Measurements from ENCODE around the gene GPC1. TPM values are rescaled to one million over a fixed set of nuclear protein-coding genes. Genes with fewer than 3 reads are reported as not detected.
A peak's percentile ranks its signal among the peaks of the same experiment; 100 is the strongest.

Gene GPC1
- total RNA-seq, 1 donor from 2014 or later: 187 TPM

GRCh38 chr2:240431661-240432424, 3.6 kb upstream of the GPC1 start:
- peaks cover 20% of the 10 kb centered on the region for H3K4me1 ChIP-seq
- H3K9me3 ChIP-seq (replicated peaks): no peaks in the 10 kb centered on the region
- TF ChIP-seq CTCF (IDR thresholded peaks at IDR 0.05; ENCODE audit: borderline replicate concordance): no peak
- H3K4me3 ChIP-seq: no peak overlapping the region
- peaks cover 42% of the 10 kb centered on the region for H3K27me3 ChIP-seq (ENCODE audit: low read depth)
- H3K27ac ChIP-seq (replicated peaks): no peak overlapping the region
- intact Hi-C loops (cut with micrococcal nuclease): no loop called here
- peak; percentile 2 for DNase-seq
- H3K36me3 ChIP-seq: no peaks in the 10 kb centered on the region

DNA sequence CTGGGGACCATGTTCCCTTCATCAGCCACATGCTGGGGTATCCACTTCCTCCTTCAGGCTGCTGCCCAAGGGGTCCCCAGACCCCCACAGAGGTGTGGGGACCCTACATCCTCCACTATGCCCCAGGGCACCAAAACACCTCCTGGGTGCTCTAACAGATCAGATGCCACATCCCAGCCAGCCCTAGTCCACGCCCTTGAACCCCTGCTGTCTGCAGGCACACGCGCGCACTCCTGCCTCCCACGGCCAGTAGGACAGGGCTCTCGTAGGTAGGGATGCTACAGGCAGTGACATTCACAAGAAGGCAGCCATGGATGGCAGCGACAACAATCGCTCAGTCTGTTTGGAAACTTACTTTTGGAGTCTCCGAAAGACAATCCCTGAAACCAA, 3.0 kb upstream of the GPC1 start:
- DNase-seq: peak; percentile 6

GRCh38 chr2:240432820-240433801, 2.4 kb upstream of the GPC1 start:
- intact Hi-C loops (cut with micrococcal nuclease): no loop called here
- peak; percentile 11 for DNase-seq
- TF ChIP-seq CTCF (IDR thresholded peaks at IDR 0.05; ENCODE audit: borderline replicate concordance): no peak
- no peaks in the 10 kb centered on the region for H3K9me3 ChIP-seq (replicated peaks)
- H3K4me3 ChIP-seq: no peak overlapping the region
- H3K27ac ChIP-seq (replicated peaks): no peak overlapping the region
- no peaks in the 10 kb centered on the region for H3K36me3 ChIP-seq
- H3K27me3 ChIP-seq (ENCODE audit: low read depth): peaks cover 55% of the 10 kb centered on the region
- peaks cover 33% of the 10 kb centered on the region for H3K4me1 ChIP-seq

More for the DNA sequence above, 3.0 kb upstream of the GPC1 start:
- TF ChIP-seq CTCF (IDR thresholded peaks at IDR 0.05; ENCODE audit: borderline replicate concordance): no peak
- Histone ChIP-seq H3K27ac (replicated peaks) (no peak overlapping the region), H3K36me3 (no peaks in the 10 kb centered on the region), H3K4me1 (peaks cover 26% of the 10 kb centered on the region), H3K27me3 (ENCODE audit: low read depth) (peaks cover 48% of the 10 kb centered on the region), H3K9me3 (replicated peaks) (no peaks in the 10 kb centered on the region), H3K4me3 (no peak overlapping the region)
- intact Hi-C loops (cut with micrococcal nuclease): no loop called here

DNA sequence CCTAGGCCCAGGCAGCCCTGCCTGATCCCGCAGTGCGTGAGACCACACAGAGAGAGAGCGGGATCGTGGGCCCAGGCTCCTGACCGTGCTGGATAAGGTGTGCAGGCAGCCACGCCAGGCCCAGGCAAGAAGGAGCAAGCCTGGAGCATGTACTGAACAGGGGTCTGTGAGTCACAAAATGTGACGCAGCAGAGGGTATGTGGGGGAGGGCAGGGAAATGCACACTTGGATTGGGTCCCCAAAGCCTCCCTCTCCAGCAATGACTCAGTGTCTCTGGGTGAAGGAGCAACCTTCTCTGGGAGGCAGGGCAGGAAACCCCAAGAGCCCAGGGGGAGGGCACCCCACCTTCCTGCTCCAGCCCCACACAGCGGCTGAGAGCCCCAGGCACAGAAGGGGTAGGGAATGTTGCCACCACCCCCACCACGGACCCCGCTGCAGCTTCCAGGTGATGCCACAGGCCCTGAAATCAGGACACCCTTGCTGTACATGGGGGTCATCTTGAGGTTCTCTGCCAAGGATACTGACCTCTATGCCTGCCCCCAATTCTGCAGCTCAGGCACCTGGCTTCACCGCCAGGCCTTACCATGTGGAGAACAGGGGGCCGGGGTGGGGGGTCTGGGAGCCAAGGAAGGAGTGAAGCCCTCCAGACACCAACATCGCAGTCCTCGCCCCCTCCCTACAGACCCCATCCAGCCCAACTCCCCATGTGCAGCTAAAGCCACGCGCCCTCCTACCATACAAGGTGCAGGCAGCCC, 1.3 kb upstream of the GPC1 start:
- no peaks in the 10 kb centered on the region for H3K9me3 ChIP-seq (replicated peaks)
- H3K36me3 ChIP-seq: no peaks in the 10 kb centered on the region
- H3K27me3 ChIP-seq (ENCODE audit: low read depth): peaks cover 62% of the 10 kb centered on the region
- peak; percentile 16 for DNase-seq
- H3K27ac ChIP-seq (replicated peaks): peak overlapping the region; percentile 95
- peaks cover 43% of the 10 kb centered on the region for H3K4me1 ChIP-seq
- peak overlapping the region; percentile 87 for H3K4me3 ChIP-seq
- TF ChIP-seq CTCF (IDR thresholded peaks at IDR 0.05; ENCODE audit: borderline replicate concordance): no peak
- intact Hi-C loops (cut with micrococcal nuclease): no loop called here

All from left ventricle myocardium inferior (tissue), 1 donor.